ENCODE measurements around the gene TMEM121. TPM values are rescaled to one million over a fixed set of nuclear protein-coding genes. Genes with fewer than 3 reads are reported as not detected.

TMEM121 gene
- total and polyA plus RNA-seq, 2 donors (not counting 1 experiment from before 2014, with no cell fraction given), result 0.99 to 3.7 TPM

DNA sequence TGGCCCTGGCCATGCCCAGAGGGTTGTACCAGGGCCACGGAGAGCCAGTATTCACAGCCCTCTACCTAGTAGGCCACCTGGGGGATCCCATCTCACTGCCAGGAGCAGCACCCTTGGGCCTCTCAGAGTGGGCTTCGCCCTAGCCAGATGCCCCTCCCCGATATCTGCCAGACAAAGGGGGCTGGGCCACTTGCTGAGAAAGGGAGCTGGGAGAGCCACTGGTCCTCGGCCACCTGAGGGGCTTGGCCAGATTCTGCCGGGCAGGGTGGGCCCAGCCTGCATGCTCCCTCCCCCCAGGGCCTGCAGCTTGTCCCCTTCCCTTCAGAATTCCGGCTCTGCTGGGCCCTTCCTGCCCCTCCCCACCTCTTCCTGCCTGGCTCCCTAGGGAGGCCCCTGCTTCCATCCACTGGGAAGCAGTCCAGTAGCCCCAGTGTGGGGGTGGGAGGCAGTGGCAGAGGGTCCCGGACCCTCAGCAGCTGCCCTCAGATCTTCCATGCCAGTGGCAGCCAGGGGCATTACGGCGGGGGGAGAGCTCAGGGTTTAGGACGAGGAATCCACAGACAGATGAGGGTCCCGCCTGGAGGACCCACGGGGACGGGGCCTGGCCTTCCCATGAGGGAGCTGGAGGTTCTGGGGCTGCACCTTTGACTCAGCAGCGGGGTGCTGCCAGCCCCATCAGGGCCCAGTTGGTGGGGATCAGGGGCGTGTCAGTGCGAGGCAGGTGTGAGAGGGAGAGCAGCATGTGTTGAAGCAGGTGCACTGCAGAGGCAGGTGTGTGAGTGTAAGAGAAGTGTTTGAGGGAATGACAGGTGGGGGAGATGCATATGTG, 49.3 kb upstream of the TMEM121 start:
- peaks cover 10% of the 10 kb centered on the region for H4K20me1 ChIP-seq (ENCODE audit: control insufficient read depth, insufficient read depth, low read length, poor library complexity, severe bottlenecking)
- H3K36me3 ChIP-seq (replicated peaks in 1 of 2; ENCODE audit: control extremely low read depth in 1 of 2, control insufficient read depth in 1 of 2, extremely low read depth in 1 of 2, insufficient read depth in 2 of 2, low read length in 1 of 2), result no peaks in the 10 kb centered on the region
- H3K4me3 ChIP-seq (ENCODE audit: control extremely low read depth in 1 of 5, extremely low read depth in 1 of 5, insufficient read depth in 1 of 5, low read depth in 2 of 5, low read length in 4 of 5), result no peak overlapping the region
- CTCF ChIA-PET, result interaction anchor here (0.9 to 7.3 kb wide), 3 partner anchors 14 to 56 kb away, joined by 3 to 121 read pairs (median 3); partner anchors contain the start of gene TEDC1
- no peak for TF ChIP-seq EZH2 (IDR thresholded peaks at IDR 0.05; ENCODE audit: borderline replicate concordance, insufficient read depth, low read depth, low read length, poor library complexity, severe bottlenecking)
- TF ChIP-seq, protein P1, sequence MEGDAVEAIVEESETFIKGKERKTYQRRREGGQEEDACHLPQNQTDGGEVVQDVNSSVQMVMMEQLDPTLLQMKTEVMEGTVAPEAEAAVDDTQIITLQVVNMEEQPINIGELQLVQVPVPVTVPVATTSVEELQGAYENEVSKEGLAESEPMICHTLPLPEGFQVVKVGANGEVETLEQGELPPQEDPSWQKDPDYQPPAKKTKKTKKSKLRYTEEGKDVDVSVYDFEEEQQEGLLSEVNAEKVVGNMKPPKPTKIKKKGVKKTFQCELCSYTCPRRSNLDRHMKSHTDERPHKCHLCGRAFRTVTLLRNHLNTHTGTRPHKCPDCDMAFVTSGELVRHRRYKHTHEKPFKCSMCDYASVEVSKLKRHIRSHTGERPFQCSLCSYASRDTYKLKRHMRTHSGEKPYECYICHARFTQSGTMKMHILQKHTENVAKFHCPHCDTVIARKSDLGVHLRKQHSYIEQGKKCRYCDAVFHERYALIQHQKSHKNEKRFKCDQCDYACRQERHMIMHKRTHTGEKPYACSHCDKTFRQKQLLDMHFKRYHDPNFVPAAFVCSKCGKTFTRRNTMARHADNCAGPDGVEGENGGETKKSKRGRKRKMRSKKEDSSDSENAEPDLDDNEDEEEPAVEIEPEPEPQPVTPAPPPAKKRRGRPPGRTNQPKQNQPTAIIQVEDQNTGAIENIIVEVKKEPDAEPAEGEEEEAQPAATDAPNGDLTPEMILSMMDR (IDR thresholded peaks at IDR 0.05), result no peak
- H3K4me3 Mint-ChIP-seq, result peak overlapping the region; percentile 70
- no peaks in the 10 kb centered on the region for H3K27me3 Mint-ChIP-seq
- no peak for ATAC-seq (ENCODE audit: low read depth)
- 55% methylated on average over 11 of the region's 16 CpGs for WGBS (ENCODE audit: insufficient coverage)
- peaks cover 0 to 45% (median 11%) of the 10 kb centered on the region in 4 experiments for H3K27me3 ChIP-seq (replicated peaks in 1 of 4; ENCODE audit: control extremely low read depth in 1 of 4, control insufficient read depth in 3 of 4, insufficient read depth in 4 of 4, low read length in 3 of 4)
- peak overlapping the region; percentile 95 for H3K4me2 ChIP-seq (replicated peaks; ENCODE audit: low read depth, low read length, poor library complexity, severe bottlenecking)
- no peak overlapping the region for H2AFZ ChIP-seq (ENCODE audit: insufficient read depth, low read depth, low read length, poor library complexity, severe bottlenecking)
- no peaks in the 10 kb centered on the region for H3K9me3 Mint-ChIP-seq (ENCODE audit: insufficient read depth)
- H3K27ac ChIP-seq (ENCODE audit: low read length in 2 of 2), result no peak overlapping the region
- H3K9ac ChIP-seq (ENCODE audit: low read length), result no peak overlapping the region
- peaks cover 63 to 71% of the 10 kb centered on the region in 2 donors for H3K4me1 ChIP-seq (ENCODE audit: control insufficient read depth in 2 of 2, insufficient read depth in 2 of 2, low read length in 2 of 2)
- POLR2A ChIA-PET, result interaction anchor here (1.5 kb wide), 1 partner anchor 13 kb away, joined by 7 read pairs; no protein-coding TSS in a partner anchor
- H3K79me2 ChIP-seq (ENCODE audit: control insufficient read depth, insufficient read depth, low read length), result no peaks in the 10 kb centered on the region
- DNase-seq, result no peak
- intact Hi-C loops (cut with micrococcal nuclease), result no loop called here
- peaks cover 0 to 44% (median 0%) of the 10 kb centered on the region in 3 donors for H3K9me3 ChIP-seq (ENCODE audit: control extremely low read depth in 1 of 3, control insufficient read depth in 2 of 3, insufficient read depth in 1 of 3, low read length in 2 of 3)
- peaks cover 62% of the 10 kb centered on the region for H3K4me1 Mint-ChIP-seq
- peak overlapping the region; percentile 89 for H3K27ac Mint-ChIP-seq
